Activated CD8-positive, alpha-beta memory T cell treated with anti-CD3 and anti-CD28 coated beads, Interleukin-2, amount 50 U/mL, for 1 hour (primary cell): Measurements from ENCODE around the gene NEXN.
"Not testable (repeated sequence)": the region's sequence is repeated elsewhere in the genome, so short reads cannot be mapped to it uniquely, and the experiment has no call there.

Experiments used
- DNase-seq: peaks from one replicate; pipeline ENCODE4 v3.0.0-alpha.2; 2020; ENCODE audit errors: extremely low read depth

NEXN gene

GRCh38 chr1:77961392-77961791 is 73.0 kb downstream of the NEXN start:
- DNase-seq = no peak

GRCh38 chr1:77966291-77966690 is 77.9 kb downstream of the NEXN start:
- DNase-seq = no peak

- no peak for DNase-seq
Observed at GRCh38 chr1:77970192-77970591, 81.8 kb downstream of the NEXN start.

GRCh38 chr1:77972080-77972479 is 83.7 kb downstream of the NEXN start:
- DNase-seq = no peak

- DNase-seq = no peak
Observed at GRCh38 chr1:77975386-77975785, 87.0 kb downstream of the NEXN start.

GRCh38 chr1:77975907-77976306 is 87.5 kb downstream of the NEXN start:
- DNase-seq = no peak

GRCh38 chr1:77976433-77977076 is 88.1 kb downstream of the NEXN start:
- DNase-seq = no peak

- DNase-seq = no peak
Observed at GRCh38 chr1:77977989-77978292, 89.5 kb downstream of the NEXN start.

GRCh38 chr1:77978293-77978968 is 90.0 kb downstream of the NEXN start:
- peak; percentile 81 for DNase-seq

- peak; percentile 96 for DNase-seq
Observed at GRCh38 chr1:77978969-77979876, 90.8 kb downstream of the NEXN start, which contains the start of gene FUBP1. Gene FUBP1, minus strand, starts transcription at chr1:77979072. Its CDS starts 68 bp downstream, at chr1:77979004.

GRCh38 chr1:77983352-77983996 is 95.0 kb downstream of the NEXN start:
- DNase-seq = not testable (repeated sequence)

- no peak for DNase-seq
Observed at GRCh38 chr1:77983997-77984355, 95.6 kb downstream of the NEXN start.

- no peak for DNase-seq
Observed at GRCh38 chr1:77984629-77985028, 96.2 kb downstream of the NEXN start.

GRCh38 chr1:77986810-77987209 is 98.4 kb downstream of the NEXN start:
- no peak for DNase-seq

GRCh38 chr1:77987919-77988318 is 99.5 kb downstream of the NEXN start:
- DNase-seq = no peak

- no peak for DNase-seq
Observed at GRCh38 chr1:77989744-77990143, 101.3 kb downstream of the NEXN start.

GRCh38 chr1:77990629-77991204 is 102.3 kb downstream of the NEXN start:
- DNase-seq = no peak

- DNase-seq = no peak
Observed at GRCh38 chr1:77991638-77992037, 103.2 kb downstream of the NEXN start.
